H9 (cell line): Measurements from ENCODE around the gene CHL1. TPM values are rescaled to one million over a fixed set of nuclear protein-coding genes. Genes with fewer than 3 reads are reported as not detected.

Experiments used
- DNase-seq: peaks from one replicate; pipeline ENCODE4 v3.0.0-alpha.2; 2017
- H2AFZ ChIP-seq: one replicate; pipeline ENCODE4 v1.6.1; 2013; ENCODE audit warnings: mild to moderate bottlenecking, low read length, control low read depth, moderate library complexity
- H2AK5ac ChIP-seq: 2 replicates; pipeline ENCODE4 v1.6.1; 2013; ENCODE audit warnings: low read length, control low read depth, mixed read lengths; ENCODE audit not compliant: insufficient read length
- H2BK120ac ChIP-seq: one replicate; pipeline ENCODE4 v1.6.1; 2013; ENCODE audit warnings: low read depth, mild to moderate bottlenecking, low read length, control low read depth, inconsistent platforms; ENCODE audit not compliant: poor library complexity, severe bottlenecking
- H2BK12ac ChIP-seq: 2 replicates; pipeline ENCODE4 v1.6.1; 2013; ENCODE audit warnings: low read length, control low read depth, mixed read lengths, low read depth; ENCODE audit not compliant: insufficient read length
- H2BK15ac ChIP-seq: 2 replicates; pipeline ENCODE4 v1.6.1; 2013; ENCODE audit warnings: low read depth, low read length, control low read depth
- H2BK20ac ChIP-seq: one replicate; pipeline ENCODE4 v1.6.1; 2013; ENCODE audit warnings: low read depth, mild to moderate bottlenecking, low read length, control low read depth, inconsistent platforms; ENCODE audit not compliant: poor library complexity, severe bottlenecking
- H2BK5ac ChIP-seq: 2 replicates; pipeline ENCODE4 v1.6.1; 2013; ENCODE audit warnings: low read length, control low read depth, mixed read lengths; ENCODE audit not compliant: insufficient read length
- H3K14ac ChIP-seq: 2 replicates; pipeline ENCODE4 v1.6.1; 2013; ENCODE audit warnings: low read length, control low read depth; ENCODE audit not compliant: insufficient read depth
- H3K18ac ChIP-seq: 2 replicates; pipeline ENCODE4 v1.6.1; 2013; ENCODE audit warnings: low read depth, mild to moderate bottlenecking, mixed read lengths, low read length, control low read depth; ENCODE audit not compliant: insufficient read length
- H3K23ac ChIP-seq: 2 replicates; pipeline ENCODE4 v1.6.1; 2013; ENCODE audit warnings: low read length, control low read depth, mixed read lengths, low read depth; ENCODE audit not compliant: insufficient read length
- H3K23me2 ChIP-seq: 2 replicates; pipeline ENCODE4 v1.6.1; 2013; ENCODE audit warnings: low read depth, mild to moderate bottlenecking, mixed read lengths, low read length, control low read depth; ENCODE audit not compliant: insufficient read length, poor library complexity, severe bottlenecking
- H3K27ac ChIP-seq: 2 replicates; pipeline ENCODE4 v1.5.1; 2013; ENCODE audit warnings: low read length, control low read depth, mixed read lengths, low read depth; ENCODE audit not compliant: insufficient read length
- H3K27me3 ChIP-seq: 2 replicates; pipeline ENCODE4 v1.6.1; 2013; ENCODE audit warnings: low read length, control low read depth, inconsistent platforms; ENCODE audit not compliant: insufficient read depth
- H3K4ac ChIP-seq: 2 replicates; pipeline ENCODE4 v1.6.1; 2013; ENCODE audit warnings: low read depth, mild to moderate bottlenecking, control low read depth, inconsistent platforms, low read length, moderate library complexity
- H3K4me1 ChIP-seq: 2 replicates; pipeline ENCODE4 v1.6.1; 2013; ENCODE audit warnings: low read length, control low read depth, inconsistent platforms; ENCODE audit not compliant: insufficient read depth
- H3K4me2 ChIP-seq: 2 replicates; pipeline ENCODE4 v1.6.1; 2013; ENCODE audit warnings: low read length, control low read depth, mixed read lengths; ENCODE audit not compliant: insufficient read length, insufficient read depth
- H3K56ac ChIP-seq: 2 replicates; pipeline ENCODE4 v1.6.1; 2013; ENCODE audit warnings: low read depth, mild to moderate bottlenecking, mixed read lengths, low read length, control low read depth; ENCODE audit not compliant: insufficient read length
- H3K79me1 ChIP-seq: 2 replicates; pipeline ENCODE4 v1.6.1; 2013; ENCODE audit warnings: low read depth, mild to moderate bottlenecking, moderate library complexity, low read length, control low read depth, inconsistent platforms; ENCODE audit not compliant: insufficient read depth, poor library complexity, severe bottlenecking
- H3K79me2 ChIP-seq: 2 replicates; pipeline ENCODE4 v1.6.1; 2013; ENCODE audit warnings: low read length, control low read depth, inconsistent platforms; ENCODE audit not compliant: insufficient read depth
- H3K9ac ChIP-seq: 2 replicates; pipeline ENCODE4 v1.6.1; 2013; ENCODE audit warnings: low read length, control low read depth, mixed read lengths; ENCODE audit not compliant: insufficient read length; ENCODE audit errors: extremely low read depth
- H3K9me3 ChIP-seq: one replicate; pipeline ENCODE4 v1.6.1; 2013; ENCODE audit warnings: low read depth, low read length, inconsistent platforms; ENCODE audit not compliant: control insufficient read depth
- H3T11ph ChIP-seq: one replicate; pipeline ENCODE4 v1.6.1; 2013; ENCODE audit warnings: mild to moderate bottlenecking, low read length, control low read depth, inconsistent platforms
- H4K20me1 ChIP-seq: one replicate; pipeline ENCODE4 v1.6.1; 2013; ENCODE audit not compliant: control insufficient read depth, insufficient read length, insufficient read depth
- H4K5ac ChIP-seq: 2 replicates; pipeline ENCODE4 v1.6.1; 2013; ENCODE audit warnings: low read depth, mild to moderate bottlenecking, mixed read lengths, low read length, control low read depth; ENCODE audit not compliant: insufficient read length
- H4K8ac ChIP-seq: replicated peaks from 2 replicates; pipeline ENCODE4 v1.6.1; 2013; ENCODE audit warnings: low read length, control low read depth, mixed read lengths, low read depth; ENCODE audit not compliant: insufficient read length
- H4K91ac ChIP-seq: 2 replicates; pipeline ENCODE4 v1.6.1; 2013; ENCODE audit warnings: low read depth, mild to moderate bottlenecking, moderate library complexity, mixed read lengths, low read length, control low read depth; ENCODE audit not compliant: insufficient read length
- H3K27ac Mint-ChIP-seq, 3 experiments: 2 replicates in 2 of 3; 3 replicates in 1 of 3; pipeline ENCODE4 v1.8.0; 2020 to 2021; ENCODE audit warnings: mixed read lengths in 3 of 3, mild to moderate bottlenecking in 1 of 3, moderate library complexity in 1 of 3
- H3K27me3 Mint-ChIP-seq: 2 replicates; pipeline ENCODE4 v1.8.0; 2021; ENCODE audit warnings: low read depth, mild to moderate bottlenecking, moderate library complexity, mixed read lengths
- H3K36me3 Mint-ChIP-seq, 3 experiments: 2 replicates in 2 of 3; 3 replicates in 1 of 3; pipeline ENCODE4 v1.8.0; 2020 to 2021; ENCODE audit warnings: low read depth in 3 of 3, mixed read lengths in 3 of 3; ENCODE audit not compliant: insufficient read depth in 1 of 3
- H3K4me1 Mint-ChIP-seq, 2 experiments: 2 replicates each; pipeline ENCODE4 v1.8.0; 2020; ENCODE audit warnings: mixed read lengths in 2 of 2
- H3K4me3 Mint-ChIP-seq, 2 experiments: 2 replicates in 1 of 2; 3 replicates in 1 of 2; pipeline ENCODE4 v1.8.0; 2020 to 2021; ENCODE audit warnings: mild to moderate bottlenecking in 2 of 2, mixed read lengths in 2 of 2, moderate library complexity in 1 of 2
- H3K9me3 Mint-ChIP-seq, 2 experiments: 2 replicates in 1 of 2; 3 replicates in 1 of 2; pipeline ENCODE4 v1.8.0; 2020; ENCODE audit warnings: mild to moderate bottlenecking in 2 of 2, mixed read lengths in 2 of 2, moderate library complexity in 1 of 2
- CTCF ChIP-seq: fragments of 200-600 bp; sonication (generic); conservative IDR thresholded peaks from 3 replicates; pipeline ENCODE4 v1.8.0; 2021; ENCODE audit warnings: antibody characterized with exemption, mild to moderate bottlenecking
- WGBS: extraction: QIAGEN DNeasy Blood & Tissue Kit; methylation state at CpG from one replicate; pipeline ENCODE4 v1.1.7; 2013; ENCODE audit warnings: missing lambda C conversion rate, low lambda C conversion rate, mixed read lengths; ENCODE audit not compliant: insufficient read length; ENCODE audit errors: extremely low coverage; 5-methylcytosine and 5-hydroxymethylcytosine counted together
- total RNA-seq: library from RNA; stranded (reverse); gene quantifications from 2 replicates; pipeline ENCODE4 v1.2.1, GENCODE V29; 2021

The CHL1 gene
- total RNA-seq, 1 experiment from 2014 or later = not detected

- Histone ChIP-seq H3K23me2 (no peaks in the 10 kb centered on the region), H3K23ac (no peak overlapping the region), H4K91ac (no peak overlapping the region), H3K4me2 (no peak overlapping the region), H4K20me1 (no peaks in the 10 kb centered on the region), H3K4ac (no peak overlapping the region), H4K8ac (no peak overlapping the region), H3T11ph (no peak overlapping the region), H2AFZ (no peak overlapping the region), H2BK15ac (no peak overlapping the region), H2BK120ac (no peak overlapping the region), H4K5ac (no peak overlapping the region), H3K4me1 (no peaks in the 10 kb centered on the region), H3K18ac (no peak overlapping the region), H2BK5ac (no peak overlapping the region), H3K14ac (no peak overlapping the region), H3K79me2 (no peaks in the 10 kb centered on the region), H3K9me3 (no peaks in the 10 kb centered on the region), H2AK5ac (no peak overlapping the region), H3K9ac (no peak overlapping the region), H3K27me3 (no peaks in the 10 kb centered on the region), H2BK20ac (no peak overlapping the region), H2BK12ac (no peak overlapping the region), H3K79me1 (no peaks in the 10 kb centered on the region), H3K56ac (no peak overlapping the region), H3K27ac (no peak overlapping the region)
- H3K4me1 Mint-ChIP-seq = no peaks in the 10 kb centered on the region
- no peak overlapping the region for H3K4me3 Mint-ChIP-seq
- H3K36me3 Mint-ChIP-seq = no peaks in the 10 kb centered on the region
- no peak for DNase-seq
- no peak overlapping the region for H3K27ac Mint-ChIP-seq
- WGBS = no CpG with 5 or more reads among the region's 1 CpG
- no peaks in the 10 kb centered on the region for H3K9me3 Mint-ChIP-seq
- no peak for TF ChIP-seq CTCF
- H3K27me3 Mint-ChIP-seq = no peaks in the 10 kb centered on the region
Observed at GRCh38 chr3:325495-325894, 128.9 kb downstream of the CHL1 start.
